Measurements from ENCODE around the gene SRRM1. TPM values are rescaled to one million over a fixed set of nuclear protein-coding genes. Genes with fewer than 3 reads are reported as not detected.

Gene SRRM1
- total RNA-seq, 6 donors from 2014 or later, result 76.0 to 429 (median 100.0) TPM

DNA sequence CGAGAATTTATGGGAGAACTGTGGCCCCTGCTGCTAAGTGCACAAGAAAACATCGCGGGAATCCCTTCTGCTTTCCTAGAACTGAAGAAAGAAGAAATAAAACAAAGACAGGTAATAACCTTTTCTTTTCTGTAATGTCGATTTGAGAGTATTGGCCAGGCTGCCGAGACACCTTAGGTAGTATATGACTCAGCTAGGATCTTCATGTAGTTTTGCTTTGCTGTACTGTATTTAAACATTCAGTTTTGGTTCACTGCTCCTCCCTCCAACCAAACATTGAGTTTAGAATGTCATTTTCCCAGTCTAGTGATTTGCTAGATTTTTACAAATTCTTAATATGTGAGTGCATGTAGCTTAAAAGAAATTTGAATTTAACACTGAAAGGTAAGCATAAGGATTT lies 5.8 kb downstream of the SRRM1 start:
- 95% methylated on average over 5 of the region's 5 CpGs for WGBS, 2 donors
- no peak for TF ChIP-seq POLR2A (IDR thresholded peaks at IDR 0.05)
- TF ChIP-seq, protein P1, sequence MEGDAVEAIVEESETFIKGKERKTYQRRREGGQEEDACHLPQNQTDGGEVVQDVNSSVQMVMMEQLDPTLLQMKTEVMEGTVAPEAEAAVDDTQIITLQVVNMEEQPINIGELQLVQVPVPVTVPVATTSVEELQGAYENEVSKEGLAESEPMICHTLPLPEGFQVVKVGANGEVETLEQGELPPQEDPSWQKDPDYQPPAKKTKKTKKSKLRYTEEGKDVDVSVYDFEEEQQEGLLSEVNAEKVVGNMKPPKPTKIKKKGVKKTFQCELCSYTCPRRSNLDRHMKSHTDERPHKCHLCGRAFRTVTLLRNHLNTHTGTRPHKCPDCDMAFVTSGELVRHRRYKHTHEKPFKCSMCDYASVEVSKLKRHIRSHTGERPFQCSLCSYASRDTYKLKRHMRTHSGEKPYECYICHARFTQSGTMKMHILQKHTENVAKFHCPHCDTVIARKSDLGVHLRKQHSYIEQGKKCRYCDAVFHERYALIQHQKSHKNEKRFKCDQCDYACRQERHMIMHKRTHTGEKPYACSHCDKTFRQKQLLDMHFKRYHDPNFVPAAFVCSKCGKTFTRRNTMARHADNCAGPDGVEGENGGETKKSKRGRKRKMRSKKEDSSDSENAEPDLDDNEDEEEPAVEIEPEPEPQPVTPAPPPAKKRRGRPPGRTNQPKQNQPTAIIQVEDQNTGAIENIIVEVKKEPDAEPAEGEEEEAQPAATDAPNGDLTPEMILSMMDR (IDR thresholded peaks at IDR 0.05), result no peak
- Histone ChIP-seq H3K9me3 (no peaks in the 10 kb centered on the region), H3K4me3 (no peak overlapping the region), H3K27me3 (no peaks in the 10 kb centered on the region), H3K4me1 (peaks cover 12 to 20% (median 18%) of the 10 kb centered on the region in 4 donors), H3K27ac (no peak overlapping the region), H3K36me3 (peaks cover 56 to 83% (median 73%) of the 10 kb centered on the region in 4 donors)
- no peak for ATAC-seq (ENCODE audit: low FRiP score in 2 of 2)
- DNase-seq, result no peak

DNA sequence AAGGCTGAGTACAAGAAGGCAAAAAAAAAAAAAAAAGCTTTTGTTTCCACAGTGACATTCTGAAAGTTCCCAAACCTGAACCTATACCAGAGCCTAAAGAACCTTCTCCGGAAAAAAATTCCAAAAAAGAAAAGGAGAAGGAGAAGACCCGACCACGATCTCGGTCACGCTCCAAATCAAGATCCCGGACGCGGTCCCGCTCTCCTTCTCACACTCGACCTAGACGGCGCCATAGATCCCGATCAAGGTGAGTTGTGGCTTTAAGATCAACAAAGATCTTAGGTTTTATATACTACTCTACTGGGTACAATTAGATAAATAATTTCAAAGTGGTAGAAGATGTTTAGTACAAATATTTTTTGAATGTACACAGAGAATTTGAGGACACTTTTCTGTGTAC lies 9.3 kb downstream of the SRRM1 start:
- Histone ChIP-seq H3K9me3 (no peaks in the 10 kb centered on the region), H3K4me1 (no peaks in the 10 kb centered on the region), H3K27ac (no peak overlapping the region), H3K4me3 (no peak overlapping the region), H3K36me3 (peaks cover 75 to 100% (median 95%) of the 10 kb centered on the region in 4 donors), H3K27me3 (no peaks in the 10 kb centered on the region)
- no peak for ATAC-seq (ENCODE audit: low FRiP score in 2 of 2)
- no peak for DNase-seq
- 94 to 97% methylated on average over 13 of the region's 13 CpGs for WGBS, 2 donors
- TF ChIP-seq EP300 (IDR thresholded peaks at IDR 0.05), result no peak
- no peak for TF ChIP-seq POLR2AphosphoS5 (IDR thresholded peaks at IDR 0.05)
- TF ChIP-seq, protein P1 (IDR thresholded peaks at IDR 0.05), result no peak
- no peak for TF ChIP-seq POLR2A (IDR thresholded peaks at IDR 0.05)

GRCh38 chr1:24654010-24654409 lies 10.9 kb downstream of the SRRM1 start:
- no peak for TF ChIP-seq POLR2AphosphoS5 (IDR thresholded peaks at IDR 0.05)
- no peak for ATAC-seq (ENCODE audit: low FRiP score in 2 of 2)
- WGBS, 2 donors, result 96 to 99% methylated on average over 3 of the region's 3 CpGs
- no peaks in the 10 kb centered on the region for H3K4me1 ChIP-seq
- H3K9me3 ChIP-seq, result no peaks in the 10 kb centered on the region
- H3K4me3 ChIP-seq, result no peak overlapping the region
- peaks cover 75 to 100% (median 93%) of the 10 kb centered on the region in 4 donors for H3K36me3 ChIP-seq
- H3K27ac ChIP-seq, result no peak overlapping the region
- DNase-seq, result no peak
- H3K27me3 ChIP-seq, result no peaks in the 10 kb centered on the region

GRCh38 chr1:24656046-24656445 lies 12.9 kb downstream of the SRRM1 start:
- WGBS, 2 donors, result 100% methylated on average over 1 of the region's 1 CpG
- no peaks in the 10 kb centered on the region for H3K27me3 ChIP-seq
- no peaks in the 10 kb centered on the region for H3K4me1 ChIP-seq
- TF ChIP-seq POLR2A (IDR thresholded peaks at IDR 0.05), result no peak
- TF ChIP-seq POLR2AphosphoS5 (IDR thresholded peaks at IDR 0.05), result no peak
- TF ChIP-seq, protein P1 (IDR thresholded peaks at IDR 0.05), result no peak
- TF ChIP-seq EP300 (IDR thresholded peaks at IDR 0.05), result no peak
- H3K27ac ChIP-seq, result no peak overlapping the region
- peaks cover 65 to 100% (median 83%) of the 10 kb centered on the region in 4 donors for H3K36me3 ChIP-seq
- no peak overlapping the region for H3K4me3 ChIP-seq
- no peak for ATAC-seq (ENCODE audit: low FRiP score in 2 of 2)
- DNase-seq, result no peak
- H3K9me3 ChIP-seq, result no peaks in the 10 kb centered on the region

- H3K4me3 ChIP-seq, result no peak overlapping the region
- no peaks in the 10 kb centered on the region for H3K9me3 ChIP-seq
- TF ChIP-seq EP300 (IDR thresholded peaks at IDR 0.05) (no peak), POLR2AphosphoS5 (IDR thresholded peaks at IDR 0.05) (no peak), POLR2A (IDR thresholded peaks at IDR 0.05) (no peak)
- TF ChIP-seq, protein P1 (IDR thresholded peaks at IDR 0.05), result no peak
- H3K27me3 ChIP-seq, result no peaks in the 10 kb centered on the region
- no peak for DNase-seq
- no peak overlapping the region for H3K27ac ChIP-seq
- H3K36me3 ChIP-seq, result peaks cover 69 to 100% (median 83%) of the 10 kb centered on the region in 4 donors
- 86 to 93% methylated on average over 3 of the region's 3 CpGs for WGBS, 2 donors
- no peaks in the 10 kb centered on the region for H3K4me1 ChIP-seq
- ATAC-seq (ENCODE audit: low FRiP score in 2 of 2), result no peak
Observed at GRCh38 chr1:24657781-24658180, 14.7 kb downstream of the SRRM1 start.

Measured in upper lobe of left lung (tissue), 6 donors.